CD4-positive, CD25-positive, alpha-beta regulatory T cell (primary cell): ENCODE data around the gene FOXI1. TPM values are rescaled to one million over a fixed set of nuclear protein-coding genes. Genes with fewer than 3 reads are reported as not detected.

Experiments
- polyA plus RNA-seq, 4 donors: library from polyadenylated mRNA; unstranded; fragments of 300-500 nt; fragmentation: Illumina TruSeq; gene quantifications; one replicate each; pipeline ENCODE4 v1.2.3, GENCODE V29; 2021
- total RNA-seq: library from RNA; stranded (reverse); gene quantifications from one replicate; pipeline ENCODE4 v1.2.3, GENCODE V29; 2022

The FOXI1 gene
- total and polyA plus RNA-seq, 5 donors from 2014 or later, result not detected

Other genes with a start within 250 kb of the FOXI1 start
- gene INSYN2B, start 125.4 kb upstream of the FOXI1 start, total RNA-seq, result not detected
- gene INSYN2B, start 125.4 kb upstream of the FOXI1 start, polyA plus RNA-seq, result under 1 TPM in 3 of 4 donors, not detected in 1; 0.07 to 0.25 (median 0.15) TPM
- not detected for gene C5orf58, start 127.1 kb downstream of the FOXI1 start, total RNA-seq
- 1 to 10 TPM in 1 of 4 donors, under 1 TPM in 3; 0.44 to 1.1 (median 0.69) TPM for gene C5orf58, start 127.1 kb downstream of the FOXI1 start, polyA plus RNA-seq
- gene LCP2, start 191.9 kb downstream of the FOXI1 start, total RNA-seq, result 351 TPM
- gene LCP2, start 191.9 kb downstream of the FOXI1 start, polyA plus RNA-seq, result 100 to 1,000 TPM; 164 to 207 (median 192) TPM